RWPE2 (cell line): ENCODE results near the gene ADCY6.
A peak's percentile ranks its signal among the peaks of the same experiment; 100 is the strongest.

Experiments used
- ATAC-seq: fragments of 200-7000 bp; cut with Tn5 transposase; 3 replicates; pipeline ENCODE4 v1.9.1; 2021; ENCODE audit warnings: low read depth
- DNase-seq: peaks from one replicate; pipeline ENCODE4 v3.0.0-alpha.2; 2020; ENCODE audit warnings: low spot score
- H3K27ac ChIP-seq: fragments of 450-650 bp; 2 replicates; pipeline ENCODE4 v1.5.1; 2017; ENCODE audit warnings: mild to moderate bottlenecking; ENCODE audit not compliant: poor library complexity, severe bottlenecking
- H3K27me3 ChIP-seq: fragments of 250-450 bp; sonication (Bioruptor Pico); 2 replicates; pipeline ENCODE4 v1.5.1; 2021; ENCODE audit warnings: mild to moderate bottlenecking, moderate library complexity; ENCODE audit not compliant: insufficient read depth, poor library complexity, severe bottlenecking
- H3K36me3 ChIP-seq: fragments of 250-450 bp; sonication (Bioruptor Pico); 2 replicates; pipeline ENCODE4 v1.5.1; 2020; ENCODE audit warnings: low read depth, mild to moderate bottlenecking, moderate library complexity
- H3K4me1 ChIP-seq: fragments of 250-450 bp; sonication (Bioruptor Pico); 2 replicates; pipeline ENCODE4 v1.5.1; 2021; ENCODE audit warnings: mild to moderate bottlenecking, moderate library complexity; ENCODE audit not compliant: insufficient read depth, poor library complexity, severe bottlenecking
- H3K4me3 ChIP-seq: fragments of 250-450 bp; sonication (Bioruptor Pico); 2 replicates; pipeline ENCODE4 v1.5.1; 2021; ENCODE audit warnings: mild to moderate bottlenecking, moderate library complexity; ENCODE audit not compliant: severe bottlenecking
- H3K9me3 ChIP-seq: fragments of 250-450 bp; sonication (Bioruptor Pico); 2 replicates; pipeline ENCODE4 v1.5.1; 2021; ENCODE audit warnings: mild to moderate bottlenecking, moderate library complexity; ENCODE audit not compliant: severe bottlenecking
- CTCF ChIP-seq: fragments of 450-650 bp; IDR thresholded peaks from one replicate; pipeline ENCODE4 v1.5.1; 2017; ENCODE audit warnings: mild to moderate bottlenecking, moderate library complexity; ENCODE audit not compliant: poor library complexity, severe bottlenecking

The ADCY6 gene

DNA sequence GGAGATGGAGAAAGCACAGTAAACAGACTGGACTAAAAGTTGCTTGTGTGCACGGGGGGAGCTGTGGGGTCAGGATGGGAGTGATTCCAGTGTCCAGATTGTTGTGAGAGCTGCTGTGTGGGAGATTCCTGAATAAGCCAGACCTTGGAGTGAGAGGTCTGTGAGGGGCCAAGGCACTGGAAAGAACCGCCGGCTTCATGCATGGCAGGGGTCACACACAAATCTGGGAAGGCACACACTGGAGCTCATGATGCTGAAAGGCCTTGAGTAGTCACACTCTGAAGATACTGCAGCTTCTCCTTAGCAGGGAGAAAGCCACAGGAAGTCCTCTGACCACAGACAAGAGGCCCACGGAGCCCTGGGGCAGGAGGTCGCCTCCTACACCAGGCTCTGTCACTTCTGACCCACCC lies 23.1 kb downstream of the ADCY6 start:
- Histone ChIP-seq H3K36me3 (peaks cover 31% of the 10 kb centered on the region; the same call in 1 of the 2 replicates), H3K27me3 (no peaks in the 10 kb centered on the region), H3K9me3 (no peaks in the 10 kb centered on the region), H3K4me3 (no peak overlapping the region), H3K4me1 (peaks cover 5% of the 10 kb centered on the region), H3K27ac (no peak overlapping the region)
- ATAC-seq (no peak), DNase-seq (no peak)
- TF ChIP-seq CTCF = no peak

- H3K4me1 ChIP-seq = peaks cover 5% of the 10 kb centered on the region
- H3K9me3 ChIP-seq = no peaks in the 10 kb centered on the region
- H3K4me3 ChIP-seq = no peak overlapping the region
- DNase-seq (no peak), ATAC-seq (peak; percentile 72; the same call in 2 of the 3 replicates)
- H3K36me3 ChIP-seq = peaks cover 21% of the 10 kb centered on the region; the same call in 1 of the 2 replicates
- no peaks in the 10 kb centered on the region for H3K27me3 ChIP-seq
- no peak for TF ChIP-seq CTCF
- no peak overlapping the region for H3K27ac ChIP-seq
Observed at GRCh38 chr12:48764521-48764920, 24.4 kb downstream of the ADCY6 start.

DNA sequence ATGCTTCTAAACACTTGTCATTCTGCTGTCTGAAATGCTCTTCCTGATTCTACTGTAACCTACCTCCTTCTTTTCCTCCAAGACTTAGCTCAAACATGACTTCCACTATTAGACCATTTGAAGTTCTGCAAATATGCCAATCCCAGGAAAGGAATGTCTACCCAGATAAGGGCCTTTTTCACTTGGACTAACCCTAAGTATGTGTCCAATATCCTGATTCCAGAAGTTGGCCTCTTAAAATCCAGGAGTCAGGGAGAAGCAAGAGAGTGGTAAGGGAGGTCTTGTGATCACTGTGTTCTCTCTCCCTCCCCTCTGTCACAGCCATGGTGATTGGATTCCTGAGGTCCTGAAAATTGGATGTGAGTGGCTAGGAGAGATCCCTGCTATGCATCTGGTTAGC lies 30.2 kb downstream of the ADCY6 start:
- DNase-seq = no peak
- no peak for TF ChIP-seq CTCF
- no peak for ATAC-seq

DNA sequence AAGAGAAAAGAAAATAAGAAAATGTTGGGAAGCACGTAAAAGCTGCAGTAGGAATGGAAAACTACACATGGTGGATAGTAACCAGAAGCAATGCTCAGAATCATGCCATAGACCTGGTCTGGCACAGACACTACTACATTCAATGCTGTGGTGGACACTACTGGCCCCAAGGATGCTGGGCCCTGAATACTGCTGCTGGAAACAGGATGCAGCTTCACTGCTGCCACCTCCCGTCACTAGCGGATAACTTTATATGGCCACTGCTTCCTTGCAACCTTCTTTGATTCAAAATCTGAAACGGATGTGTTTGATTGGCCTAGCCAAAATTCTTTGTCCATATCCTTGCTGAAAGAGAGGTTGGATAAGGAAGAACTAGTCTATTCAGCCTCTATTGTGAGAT lies 30.7 kb downstream of the ADCY6 start:
- no peaks in the 10 kb centered on the region for H3K36me3 ChIP-seq
- ATAC-seq (no peak), DNase-seq (no peak)
- no peak overlapping the region for H3K27ac ChIP-seq
- H3K4me1 ChIP-seq = no peaks in the 10 kb centered on the region
- no peaks in the 10 kb centered on the region for H3K9me3 ChIP-seq
- H3K4me3 ChIP-seq = no peak overlapping the region
- H3K27me3 ChIP-seq = no peaks in the 10 kb centered on the region
- no peak for TF ChIP-seq CTCF

More for the DNA sequence above, 30.2 kb downstream of the ADCY6 start:
- Histone ChIP-seq H3K4me1 (no peaks in the 10 kb centered on the region), H3K27me3 (no peaks in the 10 kb centered on the region), H3K27ac (no peak overlapping the region), H3K9me3 (no peaks in the 10 kb centered on the region), H3K4me3 (no peak overlapping the region), H3K36me3 (no peaks in the 10 kb centered on the region)

DNA sequence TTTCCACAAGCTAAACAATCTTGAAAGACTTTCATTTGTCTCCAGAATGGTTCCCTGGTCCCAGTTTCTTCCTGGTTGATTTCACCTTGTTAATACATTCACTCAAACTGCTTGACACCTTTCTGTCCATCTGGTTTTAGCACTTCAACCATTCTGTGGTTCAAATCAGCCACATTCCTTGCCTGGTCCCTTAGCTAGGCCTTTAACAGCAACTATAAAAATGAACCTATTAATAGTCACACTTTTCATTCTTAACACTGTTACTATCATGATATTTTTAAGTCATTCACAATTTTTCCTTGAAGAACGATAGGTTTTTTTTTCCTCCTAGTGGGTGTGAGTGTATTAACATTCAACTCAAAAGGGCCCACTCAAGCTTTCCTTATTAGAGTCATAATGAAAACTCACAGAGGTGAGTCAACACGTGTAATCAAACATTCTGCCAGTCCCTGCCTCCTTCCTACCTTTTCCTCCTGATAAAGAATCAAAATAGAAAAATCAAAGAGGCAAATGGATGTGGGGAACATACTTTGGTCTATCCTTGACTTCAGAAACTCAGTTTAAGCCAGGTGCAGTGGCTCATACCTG lies 38.0 kb downstream of the ADCY6 start:
- ATAC-seq = no peak

More for the DNA sequence above, 38.0 kb downstream of the ADCY6 start:
- H3K27me3 ChIP-seq = no peaks in the 10 kb centered on the region
- H3K4me1 ChIP-seq = no peaks in the 10 kb centered on the region
- H3K4me3 ChIP-seq = no peak overlapping the region
- no peaks in the 10 kb centered on the region for H3K36me3 ChIP-seq
- no peak overlapping the region for H3K27ac ChIP-seq
- no peaks in the 10 kb centered on the region for H3K9me3 ChIP-seq
- TF ChIP-seq CTCF = no peak
- no peak for DNase-seq
